GM18526 (cell line): ENCODE measurements around the gene KCNJ6.

Experiments
- POLR2A ChIP-seq: IDR thresholded peaks from 3 replicates; pipeline ENCODE4 v1.6.1; 2011; ENCODE audit not compliant: insufficient read length; ENCODE audit errors: extremely low read depth

KCNJ6 gene

GRCh38 chr21:37592496-37592895 lies 323.8 kb downstream of the KCNJ6 start:
- no peak for TF ChIP-seq POLR2A

DNA sequence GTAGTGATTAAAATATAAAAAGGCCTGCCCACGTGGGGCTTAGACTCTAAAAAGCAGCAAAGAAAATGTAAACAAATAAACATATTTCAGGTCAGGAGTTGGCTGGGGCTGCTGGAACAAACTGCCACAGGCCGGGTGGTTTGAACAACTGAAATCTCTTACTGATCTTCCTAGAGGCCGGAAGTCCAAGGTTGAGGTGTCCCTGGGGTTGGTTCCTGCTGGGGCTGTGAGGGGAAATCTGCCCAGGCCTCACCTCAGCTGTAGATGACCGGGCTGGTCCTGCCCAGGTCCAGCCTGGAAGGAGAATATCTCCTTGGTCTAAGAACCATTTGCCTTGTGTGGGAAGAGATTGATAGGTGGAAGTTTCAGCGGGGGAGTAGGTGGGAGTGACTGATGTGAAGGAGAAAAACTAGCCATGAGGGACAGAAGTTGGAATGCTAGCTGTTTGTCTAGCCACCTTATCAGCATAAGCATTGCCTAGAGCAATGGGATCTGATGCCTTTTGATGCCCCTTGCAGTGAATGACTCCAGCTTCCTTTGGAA lies 328.6 kb downstream of the KCNJ6 start:
- TF ChIP-seq POLR2A = no peak

DNA sequence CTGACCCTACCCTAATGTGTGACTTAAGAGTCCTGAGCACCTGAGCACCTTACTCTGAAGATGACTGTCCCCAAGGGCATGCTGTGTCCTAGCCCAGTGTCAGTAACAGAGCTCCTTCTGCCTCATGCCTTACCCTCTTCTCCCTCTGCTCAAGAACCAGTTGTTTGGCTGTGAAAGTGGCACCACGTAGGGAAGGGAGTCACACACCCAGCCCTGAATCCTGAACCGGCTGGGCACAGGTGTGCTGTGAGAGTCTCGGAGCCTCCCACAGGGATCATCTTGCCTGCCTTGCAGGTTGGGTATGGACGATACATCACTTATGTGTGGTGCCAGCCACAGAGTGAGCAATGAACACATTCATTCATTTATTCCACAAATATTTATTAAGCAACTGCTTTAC lies 329.1 kb downstream of the KCNJ6 start:
- no peak for TF ChIP-seq POLR2A

GRCh38 chr21:37582590-37582989 lies 333.7 kb downstream of the KCNJ6 start:
- no peak for TF ChIP-seq POLR2A

GRCh38 chr21:37580666-37581065 lies 335.6 kb downstream of the KCNJ6 start:
- no peak for TF ChIP-seq POLR2A

GRCh38 chr21:37579356-37579755 lies 336.9 kb downstream of the KCNJ6 start:
- TF ChIP-seq POLR2A = no peak

DNA sequence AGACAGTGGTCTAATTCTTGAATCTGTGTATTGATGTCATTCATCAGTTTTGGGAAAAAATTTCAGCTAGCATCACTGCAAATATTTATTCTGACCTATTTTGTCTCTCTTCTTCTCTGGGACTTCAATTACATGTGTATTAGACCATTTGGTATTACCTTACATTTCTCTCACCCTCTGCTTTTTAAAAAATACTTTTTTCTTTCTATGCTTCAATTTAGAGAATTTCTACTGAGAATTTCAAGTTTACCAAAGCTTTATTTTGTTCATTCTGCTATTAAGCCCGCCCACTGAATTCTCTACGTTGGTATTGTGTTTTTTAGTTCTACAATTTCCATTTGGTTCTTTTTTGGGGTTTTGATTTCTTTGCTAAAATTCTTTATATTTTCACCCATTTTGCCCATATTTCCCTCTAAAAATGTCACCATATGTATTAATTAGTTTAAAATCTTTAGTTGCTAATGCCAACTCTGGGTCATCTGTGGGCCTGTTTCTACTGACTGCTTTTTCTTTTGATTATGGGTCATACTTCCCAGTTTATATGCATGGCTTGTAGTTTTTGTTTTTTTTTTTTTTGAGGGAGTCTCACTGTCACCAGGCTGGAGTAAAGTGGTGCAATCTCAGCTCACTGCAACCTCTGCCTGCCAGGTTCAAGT lies 337.7 kb downstream of the KCNJ6 start:
- no peak for TF ChIP-seq POLR2A

DNA sequence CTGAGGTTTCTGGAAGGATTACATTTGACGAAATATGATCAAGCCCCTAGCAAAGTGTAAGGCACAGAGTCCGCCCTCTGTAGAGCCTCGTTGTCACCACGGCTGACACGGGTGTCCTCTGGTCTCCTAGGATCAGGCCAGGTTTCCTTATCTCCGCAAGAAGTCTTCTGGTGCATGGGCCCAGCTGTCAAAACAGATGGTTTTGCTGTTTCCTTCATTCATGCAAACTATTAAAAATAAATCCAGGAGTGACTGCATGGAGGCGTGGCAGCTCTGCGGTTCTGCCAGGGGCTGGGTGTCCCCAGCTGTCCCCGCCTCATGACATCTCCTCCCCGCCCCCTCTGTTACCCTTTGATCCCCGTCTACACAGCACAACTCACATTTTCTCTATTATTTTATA lies 340.7 kb downstream of the KCNJ6 start:
- no peak for TF ChIP-seq POLR2A

GRCh38 chr21:37574751-37575150 lies 341.5 kb downstream of the KCNJ6 start:
- TF ChIP-seq POLR2A = no peak

DNA sequence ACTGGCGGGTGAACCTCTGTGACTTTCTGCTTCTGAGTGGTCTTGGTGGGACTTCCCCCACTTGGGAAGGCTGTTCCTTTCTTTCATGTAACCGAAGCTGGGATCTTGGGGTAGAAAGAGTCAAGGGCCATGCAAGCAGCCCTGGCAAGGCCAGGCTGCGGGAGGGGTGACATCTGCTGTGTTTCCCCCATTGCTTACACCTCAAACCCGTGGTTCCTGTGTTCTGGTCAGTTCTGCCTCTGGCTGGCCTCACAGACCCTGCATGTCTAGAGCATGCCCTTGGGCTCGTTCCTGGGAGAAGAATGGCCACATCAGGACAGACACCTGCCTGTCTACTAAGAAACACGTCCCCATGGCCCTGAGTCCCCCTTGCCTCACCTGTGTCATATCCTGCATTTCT lies 341.9 kb downstream of the KCNJ6 start:
- no peak for TF ChIP-seq POLR2A

DNA sequence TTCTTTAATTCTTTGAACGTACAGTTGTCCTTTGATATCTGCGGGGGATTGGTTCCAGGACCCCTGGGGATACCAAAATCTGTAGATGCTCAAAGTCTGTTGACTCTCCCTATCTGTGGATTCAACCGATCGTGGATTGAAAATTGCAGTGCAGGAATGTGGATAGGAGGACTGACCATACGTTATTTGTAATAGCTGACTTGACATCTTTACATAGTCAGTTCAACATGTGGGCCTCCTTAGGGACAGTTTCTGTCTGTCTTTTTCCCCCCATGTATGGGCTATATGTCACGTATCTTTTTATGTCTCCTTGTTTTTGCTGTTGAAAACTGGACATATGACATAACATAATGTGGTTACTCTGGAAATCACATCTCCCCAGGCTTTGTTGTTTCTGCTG lies 344.8 kb downstream of the KCNJ6 start:
- TF ChIP-seq POLR2A = no peak

DNA sequence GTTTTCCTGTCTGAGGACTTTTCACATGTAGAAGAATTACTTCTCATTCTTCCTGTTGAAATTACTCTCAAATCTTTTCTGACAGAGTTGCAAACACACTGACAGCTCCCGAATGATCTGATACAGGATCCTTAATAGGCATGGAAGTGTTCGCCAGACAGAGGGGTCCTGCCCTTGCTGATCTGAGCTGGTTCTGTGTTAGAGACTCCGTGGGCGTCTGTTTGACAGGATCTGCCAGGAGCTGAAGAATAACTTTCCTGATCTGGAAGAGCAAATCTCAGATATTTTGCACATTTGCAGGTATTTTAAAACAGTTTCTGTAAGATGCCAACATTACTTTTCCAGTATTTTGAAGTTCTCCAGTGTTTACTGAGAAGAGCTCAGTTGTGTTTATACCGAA lies 347.3 kb downstream of the KCNJ6 start:
- no peak for TF ChIP-seq POLR2A

DNA sequence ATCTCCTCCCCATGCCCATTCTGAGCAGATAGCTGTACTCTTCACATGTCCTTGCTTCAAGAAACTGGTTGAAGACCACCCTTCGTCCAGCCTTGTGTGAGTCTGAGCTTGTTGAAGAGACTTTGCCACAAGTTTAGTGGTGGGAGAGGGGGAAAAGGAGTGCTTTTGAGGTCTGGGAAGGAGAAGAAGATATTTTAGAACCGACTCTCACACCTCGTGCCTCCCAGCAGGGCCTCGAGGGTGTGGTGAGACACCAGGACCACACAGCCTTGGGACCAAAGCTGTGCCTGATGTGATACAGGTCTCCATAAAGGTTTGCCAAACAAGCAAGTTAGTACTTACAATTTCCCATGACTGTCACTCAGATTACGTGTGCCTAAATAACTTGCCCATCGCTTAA lies 347.8 kb downstream of the KCNJ6 start:
- no peak for TF ChIP-seq POLR2A

GRCh38 chr21:37566790-37567615 lies 349.3 kb downstream of the KCNJ6 start:
- TF ChIP-seq POLR2A = no peak

GRCh38 chr21:37565530-37566223 lies 350.6 kb downstream of the KCNJ6 start:
- TF ChIP-seq POLR2A = no peak
